HepG2 (cell line): ENCODE measurements around the gene AIF1. TPM values are rescaled to one million over a fixed set of nuclear protein-coding genes. Genes with fewer than 3 reads are reported as not detected.
A peak's percentile ranks its signal among the peaks of the same experiment; 100 is the strongest.

Experiments
- GATAD1 ChIP-seq: IDR thresholded peaks from 2 replicates; pipeline ENCODE4 v1.6.1; 2016; ENCODE audit warnings: missing genetic modification reagents, missing compliant biosample characterization
- NCOR1 ChIP-seq: fragments of 200-600 bp; sonication (generic); IDR thresholded peaks from 2 replicates; pipeline ENCODE4 v1.7.0; 2017; ENCODE audit warnings: antibody characterized with exemption, low read length, borderline replicate concordance
- NR2C2 ChIP-seq: sonication (generic); formaldehyde crosslinking; IDR thresholded peaks from 2 replicates; pipeline ENCODE4 v1.4.0; 2020; ENCODE audit warnings: missing genetic modification reagents, mild to moderate bottlenecking, moderate library complexity, borderline replicate concordance
- RORA ChIP-seq: sonication (generic); formaldehyde crosslinking; IDR thresholded peaks from 2 replicates; pipeline ENCODE4 v1.5.0; 2020; ENCODE audit warnings: mild to moderate bottlenecking, missing genetic modification reagents, moderate library complexity
- ZMYM4 ChIP-seq: sonication (generic); formaldehyde crosslinking; IDR thresholded peaks from 2 replicates; pipeline ENCODE4 v1.8.1; 2023; ENCODE audit warnings: mild to moderate bottlenecking, missing genetic modification reagents
- ZNF143 ChIP-seq: sonication (generic); formaldehyde crosslinking; IDR thresholded peaks from 2 replicates; pipeline ENCODE4 v1.4.0; 2020; ENCODE audit warnings: missing genetic modification reagents
- ZNF510 ChIP-seq: sonication (generic); formaldehyde crosslinking; IDR thresholded peaks from 2 replicates; pipeline ENCODE4 v1.4.0; 2020; ENCODE audit warnings: low read depth, mild to moderate bottlenecking, missing genetic modification reagents
- ZNF552 ChIP-seq: sonication (generic); formaldehyde crosslinking; IDR thresholded peaks from 2 replicates; pipeline ENCODE4 v1.9.0; 2022; ENCODE audit warnings: missing genetic modification reagents, mild to moderate bottlenecking, borderline replicate concordance
- polyA plus RNA-seq, 8 experiments: library from polyadenylated mRNA; depleted of rRNA in 3 of 8; stranded (reverse) in 7 of 8; unstranded in 1 of 8; fragments of >200 nt; fragmentation: Illumina TruSeq in 4 of 8; extraction: Trizol in 4 of 8; gene quantifications; 2 replicates each; pipeline versions ENCODE4 v1.2.1 to v1.2.3, GENCODE V29; 2011 to 2016; ENCODE audit warnings: low read depth in 4 of 8, missing spikeins in 1 of 8, mixed read lengths in 1 of 8; ENCODE audit not compliant: insufficient read depth in 1 of 8
- total RNA-seq, 5 experiments: library from RNA; depleted of rRNA; stranded (reverse); fragments of >200 nt; fragmentation: Illumina TruSeq; extraction: Trizol; gene quantifications; 2 replicates each; pipeline ENCODE4 v1.2.3, GENCODE V29; 2016; ENCODE audit warnings: low read depth in 1 of 5
- TF ChIP-seq, protein P1 (sequence below), 2 experiments: fragments of 450-650 bp in 1 of 2; sonication (generic) in 1 of 2; formaldehyde crosslinking in 1 of 2; IDR thresholded peaks; 2 replicates each; pipeline versions ENCODE4 v1.6.1 to v1.8.0; 2016 to 2022; ENCODE audit warnings: antibody characterized with exemption in 1 of 2, mild to moderate bottlenecking in 1 of 2, missing genetic modification reagents in 1 of 2
- TF ChIP-seq, protein P2 (sequence below): sonication (generic); formaldehyde crosslinking; IDR thresholded peaks from 2 replicates; pipeline ENCODE4 v1.4.0; 2020; ENCODE audit warnings: missing genetic modification reagents
- TF ChIP-seq, protein P3 (sequence below): sonication (generic); formaldehyde crosslinking; IDR thresholded peaks from 2 replicates; pipeline ENCODE4 v1.4.0; 2020; ENCODE audit warnings: mild to moderate bottlenecking, missing genetic modification reagents

The AIF1 gene
- total and polyA plus RNA-seq, 2 of the 13 experiments (the other 11 are each of a cell fraction or from before 2014, with no cell fraction given): 1.5 TPM; not detected in 1

- TF ChIP-seq, protein P1, sequence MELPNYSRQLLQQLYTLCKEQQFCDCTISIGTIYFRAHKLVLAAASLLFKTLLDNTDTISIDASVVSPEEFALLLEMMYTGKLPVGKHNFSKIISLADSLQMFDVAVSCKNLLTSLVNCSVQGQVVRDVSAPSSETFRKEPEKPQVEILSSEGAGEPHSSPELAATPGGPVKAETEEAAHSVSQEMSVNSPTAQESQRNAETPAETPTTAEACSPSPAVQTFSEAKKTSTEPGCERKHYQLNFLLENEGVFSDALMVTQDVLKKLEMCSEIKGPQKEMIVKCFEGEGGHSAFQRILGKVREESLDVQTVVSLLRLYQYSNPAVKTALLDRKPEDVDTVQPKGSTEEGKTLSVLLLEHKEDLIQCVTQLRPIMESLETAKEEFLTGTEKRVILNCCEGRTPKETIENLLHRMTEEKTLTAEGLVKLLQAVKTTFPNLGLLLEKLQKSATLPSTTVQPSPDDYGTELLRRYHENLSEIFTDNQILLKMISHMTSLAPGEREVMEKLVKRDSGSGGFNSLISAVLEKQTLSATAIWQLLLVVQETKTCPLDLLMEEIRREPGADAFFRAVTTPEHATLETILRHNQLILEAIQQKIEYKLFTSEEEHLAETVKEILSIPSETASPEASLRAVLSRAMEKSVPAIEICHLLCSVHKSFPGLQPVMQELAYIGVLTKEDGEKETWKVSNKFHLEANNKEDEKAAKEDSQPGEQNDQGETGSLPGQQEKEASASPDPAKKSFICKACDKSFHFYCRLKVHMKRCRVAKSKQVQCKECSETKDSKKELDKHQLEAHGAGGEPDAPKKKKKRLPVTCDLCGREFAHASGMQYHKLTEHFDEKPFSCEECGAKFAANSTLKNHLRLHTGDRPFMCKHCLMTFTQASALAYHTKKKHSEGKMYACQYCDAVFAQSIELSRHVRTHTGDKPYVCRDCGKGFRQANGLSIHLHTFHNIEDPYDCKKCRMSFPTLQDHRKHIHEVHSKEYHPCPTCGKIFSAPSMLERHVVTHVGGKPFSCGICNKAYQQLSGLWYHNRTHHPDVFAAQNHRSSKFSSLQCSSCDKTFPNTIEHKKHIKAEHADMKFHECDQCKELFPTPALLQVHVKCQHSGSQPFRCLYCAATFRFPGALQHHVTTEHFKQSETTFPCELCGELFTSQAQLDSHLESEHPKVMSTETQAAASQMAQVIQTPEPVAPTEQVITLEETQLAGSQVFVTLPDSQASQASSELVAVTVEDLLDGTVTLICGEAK (IDR thresholded peaks at IDR 0.05): no peak
- TF ChIP-seq, protein P1 (CRISPR knock-in tag; IDR thresholded peaks at IDR 0.05): peak; percentile 84
- TF ChIP-seq ZNF552 (CRISPR knock-in tag) (0 out of 2 replicates have a peak, but pooled peaks have one; percentile 8), ZMYM4 (no peak), ZNF510 (CRISPR knock-in tag) (peak; percentile 18; the same call in 1 of the 2 replicates), ZNF143 (CRISPR knock-in tag) (peak; percentile 58; the same call in 1 of the 2 replicates), GATAD1 (0 out of 2 replicates have a peak, but pooled peaks have one; percentile 44), RORA (CRISPR knock-in tag) (no peak), NCOR1 (no peak), NR2C2 (CRISPR knock-in tag) (peak; percentile 79)
- TF ChIP-seq, protein P2, sequence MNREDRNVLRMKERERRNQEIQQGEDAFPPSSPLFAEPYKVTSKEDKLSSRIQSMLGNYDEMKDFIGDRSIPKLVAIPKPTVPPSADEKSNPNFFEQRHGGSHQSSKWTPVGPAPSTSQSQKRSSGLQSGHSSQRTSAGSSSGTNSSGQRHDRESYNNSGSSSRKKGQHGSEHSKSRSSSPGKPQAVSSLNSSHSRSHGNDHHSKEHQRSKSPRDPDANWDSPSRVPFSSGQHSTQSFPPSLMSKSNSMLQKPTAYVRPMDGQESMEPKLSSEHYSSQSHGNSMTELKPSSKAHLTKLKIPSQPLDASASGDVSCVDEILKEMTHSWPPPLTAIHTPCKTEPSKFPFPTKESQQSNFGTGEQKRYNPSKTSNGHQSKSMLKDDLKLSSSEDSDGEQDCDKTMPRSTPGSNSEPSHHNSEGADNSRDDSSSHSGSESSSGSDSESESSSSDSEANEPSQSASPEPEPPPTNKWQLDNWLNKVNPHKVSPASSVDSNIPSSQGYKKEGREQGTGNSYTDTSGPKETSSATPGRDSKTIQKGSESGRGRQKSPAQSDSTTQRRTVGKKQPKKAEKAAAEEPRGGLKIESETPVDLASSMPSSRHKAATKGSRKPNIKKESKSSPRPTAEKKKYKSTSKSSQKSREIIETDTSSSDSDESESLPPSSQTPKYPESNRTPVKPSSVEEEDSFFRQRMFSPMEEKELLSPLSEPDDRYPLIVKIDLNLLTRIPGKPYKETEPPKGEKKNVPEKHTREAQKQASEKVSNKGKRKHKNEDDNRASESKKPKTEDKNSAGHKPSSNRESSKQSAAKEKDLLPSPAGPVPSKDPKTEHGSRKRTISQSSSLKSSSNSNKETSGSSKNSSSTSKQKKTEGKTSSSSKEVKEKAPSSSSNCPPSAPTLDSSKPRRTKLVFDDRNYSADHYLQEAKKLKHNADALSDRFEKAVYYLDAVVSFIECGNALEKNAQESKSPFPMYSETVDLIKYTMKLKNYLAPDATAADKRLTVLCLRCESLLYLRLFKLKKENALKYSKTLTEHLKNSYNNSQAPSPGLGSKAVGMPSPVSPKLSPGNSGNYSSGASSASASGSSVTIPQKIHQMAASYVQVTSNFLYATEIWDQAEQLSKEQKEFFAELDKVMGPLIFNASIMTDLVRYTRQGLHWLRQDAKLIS (CRISPR knock-in tag): peak; percentile 70; the same call in 1 of the 2 replicates
- TF ChIP-seq, protein P3, sequence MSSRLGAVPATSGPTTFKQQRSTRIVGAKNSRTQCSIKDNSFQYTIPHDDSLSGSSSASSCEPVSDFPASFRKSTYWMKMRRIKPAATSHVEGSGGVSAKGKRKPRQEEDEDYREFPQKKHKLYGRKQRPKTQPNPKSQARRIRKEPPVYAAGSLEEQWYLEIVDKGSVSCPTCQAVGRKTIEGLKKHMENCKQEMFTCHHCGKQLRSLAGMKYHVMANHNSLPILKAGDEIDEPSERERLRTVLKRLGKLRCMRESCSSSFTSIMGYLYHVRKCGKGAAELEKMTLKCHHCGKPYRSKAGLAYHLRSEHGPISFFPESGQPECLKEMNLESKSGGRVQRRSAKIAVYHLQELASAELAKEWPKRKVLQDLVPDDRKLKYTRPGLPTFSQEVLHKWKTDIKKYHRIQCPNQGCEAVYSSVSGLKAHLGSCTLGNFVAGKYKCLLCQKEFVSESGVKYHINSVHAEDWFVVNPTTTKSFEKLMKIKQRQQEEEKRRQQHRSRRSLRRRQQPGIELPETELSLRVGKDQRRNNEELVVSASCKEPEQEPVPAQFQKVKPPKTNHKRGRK: 0 out of 2 replicates have a peak, but pooled peaks have one; percentile 78
Measured at GRCh38 chr6:31660381-31661261, 45.6 kb downstream of the AIF1 start, which contains the start of gene C6orf47 (continued).
